Measurements from ENCODE around the gene AKAP11. TPM values are rescaled to one million over a fixed set of nuclear protein-coding genes. Genes with fewer than 3 reads are reported as not detected.

The AKAP11 gene
- total and polyA plus RNA-seq, 11 donors: 3.8 to 33.7 (median 24.0) TPM

DNA sequence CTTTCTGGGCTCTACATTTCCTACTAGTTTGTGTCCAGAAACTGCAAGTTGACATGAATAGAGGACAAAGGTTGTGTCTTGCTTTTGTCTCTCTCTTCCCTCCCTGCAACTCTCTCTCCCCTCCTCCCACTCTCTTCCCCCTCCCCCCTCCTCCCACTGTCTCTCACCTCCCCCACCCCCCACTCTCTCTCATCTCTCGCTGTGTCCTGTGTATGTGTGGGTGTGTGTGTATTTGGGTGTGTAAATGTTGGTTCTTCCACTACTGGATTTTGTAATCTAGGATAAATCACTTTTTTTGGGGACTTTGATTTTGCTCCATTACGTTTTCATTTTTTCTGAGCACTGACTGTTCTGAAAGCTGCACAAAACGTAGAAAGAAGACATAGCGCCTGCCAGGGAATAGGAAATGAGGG is 48.4 kb downstream of the AKAP11 start:
- DNase-seq (no peak), ATAC-seq (no peak)
- H3K36me3 ChIP-seq: peaks cover 0 to 62% (median 28%) of the 10 kb centered on the region in 9 donors
- intact Hi-C loops (cut with DNase I): no loop called here
- 90 to 93% (median 92%) methylated on average over 4 of the region's 4 CpGs for WGBS, 4 donors
- TF ChIP-seq, protein P1, sequence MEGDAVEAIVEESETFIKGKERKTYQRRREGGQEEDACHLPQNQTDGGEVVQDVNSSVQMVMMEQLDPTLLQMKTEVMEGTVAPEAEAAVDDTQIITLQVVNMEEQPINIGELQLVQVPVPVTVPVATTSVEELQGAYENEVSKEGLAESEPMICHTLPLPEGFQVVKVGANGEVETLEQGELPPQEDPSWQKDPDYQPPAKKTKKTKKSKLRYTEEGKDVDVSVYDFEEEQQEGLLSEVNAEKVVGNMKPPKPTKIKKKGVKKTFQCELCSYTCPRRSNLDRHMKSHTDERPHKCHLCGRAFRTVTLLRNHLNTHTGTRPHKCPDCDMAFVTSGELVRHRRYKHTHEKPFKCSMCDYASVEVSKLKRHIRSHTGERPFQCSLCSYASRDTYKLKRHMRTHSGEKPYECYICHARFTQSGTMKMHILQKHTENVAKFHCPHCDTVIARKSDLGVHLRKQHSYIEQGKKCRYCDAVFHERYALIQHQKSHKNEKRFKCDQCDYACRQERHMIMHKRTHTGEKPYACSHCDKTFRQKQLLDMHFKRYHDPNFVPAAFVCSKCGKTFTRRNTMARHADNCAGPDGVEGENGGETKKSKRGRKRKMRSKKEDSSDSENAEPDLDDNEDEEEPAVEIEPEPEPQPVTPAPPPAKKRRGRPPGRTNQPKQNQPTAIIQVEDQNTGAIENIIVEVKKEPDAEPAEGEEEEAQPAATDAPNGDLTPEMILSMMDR (IDR thresholded peaks at IDR 0.05): no peak
- TF ChIP-seq POLR2A (IDR thresholded peaks at IDR 0.05): no peak
- no peaks in the 10 kb centered on the region for H3K9me3 ChIP-seq
- no peaks in the 10 kb centered on the region for H3K27me3 ChIP-seq
- H3K4me3 ChIP-seq: no peak overlapping the region
- H3K4me1 ChIP-seq: no peaks in the 10 kb centered on the region
- H3K27ac ChIP-seq: no peak overlapping the region

DNA sequence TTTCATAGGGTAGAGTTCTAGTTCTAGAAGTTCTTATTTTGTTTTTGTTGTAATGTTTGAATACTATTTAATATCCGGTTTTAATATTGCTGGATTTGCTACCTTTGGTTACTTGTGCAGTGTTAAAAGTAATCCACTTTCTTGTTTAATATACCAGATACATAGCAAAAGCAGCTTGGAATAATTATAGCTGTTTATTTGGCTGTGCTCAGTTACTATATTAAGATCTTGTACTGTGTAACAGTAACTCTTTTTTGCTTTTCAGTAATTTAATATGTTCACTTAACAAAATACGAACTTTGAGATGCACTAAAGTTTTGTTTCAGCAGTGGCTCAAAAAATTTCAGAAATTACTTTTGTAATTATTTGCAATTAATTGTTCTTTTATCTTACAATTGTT is 50.9 kb downstream of the AKAP11 start:
- H3K9me3 ChIP-seq: no peaks in the 10 kb centered on the region
- 86 to 93% (median 88%) methylated on average over 2 of the region's 2 CpGs for WGBS, 4 donors
- intact Hi-C loops (cut with DNase I): no loop called here

DNA sequence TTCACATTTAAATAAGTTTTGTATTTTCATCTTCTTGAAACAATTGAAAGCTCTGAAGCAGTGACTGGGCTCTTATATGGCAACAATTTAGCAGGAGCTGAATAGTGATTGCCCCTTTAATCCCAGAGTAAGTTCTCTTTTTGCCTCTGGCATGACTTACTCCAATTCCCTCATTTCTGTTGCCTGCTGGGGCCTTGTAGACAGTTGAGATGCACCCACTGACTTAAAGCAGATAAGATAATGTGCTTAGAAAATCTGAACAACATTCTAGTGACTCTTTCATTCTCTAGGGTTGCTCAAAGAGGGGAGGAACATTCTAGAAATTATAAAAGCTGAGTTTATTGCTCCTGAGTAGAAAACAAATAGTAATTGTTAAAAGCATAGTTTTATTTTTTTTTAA is 52.8 kb downstream of the AKAP11 start:
- ATAC-seq: no peak
- Histone ChIP-seq H3K4me3 (no peak overlapping the region), H3K27ac (no peak overlapping the region), H3K9me3 (no peaks in the 10 kb centered on the region), H3K27me3 (no peaks in the 10 kb centered on the region), H3K4me1 (peaks cover 0 to 12% (median 0%) of the 10 kb centered on the region in 12 donors), H3K36me3 (peaks cover 0 to 26% (median 0%) of the 10 kb centered on the region in 9 donors)
- DNase-seq: no peak
- TF ChIP-seq POLR2A (IDR thresholded peaks at IDR 0.05): no peak
- TF ChIP-seq, protein P1 (IDR thresholded peaks at IDR 0.05): no peak
- intact Hi-C loops (cut with DNase I): no loop called here

More for the DNA sequence above, 50.9 kb downstream of the AKAP11 start:
- no peaks in the 10 kb centered on the region for H3K27me3 ChIP-seq
- peaks cover 0 to 42% (median 12%) of the 10 kb centered on the region in 9 donors for H3K36me3 ChIP-seq
- DNase-seq (no peak), ATAC-seq (no peak)
- TF ChIP-seq, protein P1 (IDR thresholded peaks at IDR 0.05): no peak
- TF ChIP-seq POLR2A (IDR thresholded peaks at IDR 0.05): no peak
- H3K4me3 ChIP-seq: no peak overlapping the region
- H3K27ac ChIP-seq: no peak overlapping the region
- H3K4me1 ChIP-seq: no peaks in the 10 kb centered on the region

DNA sequence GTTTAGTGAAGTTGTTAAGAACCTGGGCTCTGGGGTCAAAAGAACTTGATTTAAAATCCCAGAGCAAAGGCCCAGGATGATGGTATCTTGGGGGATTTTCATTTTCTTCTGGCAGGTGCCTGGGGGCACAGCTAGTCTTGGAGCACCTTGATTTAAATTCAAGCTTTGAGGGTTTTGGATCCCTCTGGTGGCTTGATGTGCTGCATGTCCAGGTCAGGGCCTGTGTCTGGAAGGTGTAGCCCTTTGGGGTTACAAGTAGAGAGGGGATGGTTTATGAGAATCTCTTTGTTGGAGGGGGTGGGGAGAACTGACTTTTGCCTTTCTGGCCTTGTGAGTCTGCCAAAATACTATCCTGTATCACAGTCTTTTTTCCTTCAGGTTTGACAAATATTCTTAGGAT is 55.8 kb downstream of the AKAP11 start:
- H3K27me3 ChIP-seq: no peaks in the 10 kb centered on the region
- DNase-seq: no peak
- no peak for ATAC-seq
- H3K4me3 ChIP-seq: no peak overlapping the region
- no peak overlapping the region for H3K27ac ChIP-seq
- peaks cover 0 to 13% (median 0%) of the 10 kb centered on the region in 12 donors for H3K4me1 ChIP-seq
- no peak for TF ChIP-seq POLR2A (IDR thresholded peaks at IDR 0.05)
- TF ChIP-seq, protein P1 (IDR thresholded peaks at IDR 0.05): no peak
- intact Hi-C loops (cut with DNase I): no loop called here
- no peaks in the 10 kb centered on the region for H3K9me3 ChIP-seq
- H3K36me3 ChIP-seq: peaks cover 0 to 6% (median 0%) of the 10 kb centered on the region in 9 donors
